HS-27A (cell line): ENCODE data around the gene PPP2R2C.

ENCODE experiments used
- DNase-seq: peaks from one replicate; pipeline ENCODE4 v3.0.0-alpha.2; 2012; ENCODE audit warnings: low read depth, missing footprints

PPP2R2C gene

DNA sequence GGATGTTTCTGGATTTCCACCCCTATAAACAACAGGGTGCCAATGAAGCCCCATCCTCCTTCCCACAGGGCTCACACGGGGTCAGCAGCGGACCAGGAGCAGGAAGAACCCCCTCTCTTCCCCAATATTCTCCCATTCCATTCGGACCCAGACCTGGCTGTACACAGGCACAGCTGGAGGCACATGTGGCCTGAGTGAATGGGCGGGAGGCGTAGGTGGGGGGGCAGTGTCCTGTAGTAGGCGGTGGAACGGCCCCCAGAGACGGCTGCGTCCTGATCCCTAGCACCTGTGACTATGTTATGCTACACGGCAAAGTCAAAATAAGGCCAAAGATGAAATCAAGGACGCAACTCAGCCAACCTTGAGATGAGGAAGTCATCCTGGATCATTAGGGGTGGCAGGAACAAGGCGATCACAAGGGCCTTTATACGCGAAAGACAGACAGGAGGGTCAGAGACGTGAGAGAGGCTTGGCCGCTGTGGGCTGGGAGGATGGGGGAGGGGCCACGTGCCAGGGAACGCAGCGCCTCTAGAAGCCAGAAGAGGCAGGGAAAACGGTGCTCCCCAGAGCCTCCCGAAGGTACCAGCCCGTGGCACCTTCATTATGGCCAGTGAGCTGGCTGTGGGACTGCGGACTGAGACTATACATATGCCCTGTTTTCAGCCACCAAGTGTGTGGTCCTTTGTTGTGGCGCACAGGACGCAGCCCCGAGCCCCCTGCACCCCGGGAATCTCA lies 127.2 kb downstream of the PPP2R2C start:
- DNase-seq: no peak

DNA sequence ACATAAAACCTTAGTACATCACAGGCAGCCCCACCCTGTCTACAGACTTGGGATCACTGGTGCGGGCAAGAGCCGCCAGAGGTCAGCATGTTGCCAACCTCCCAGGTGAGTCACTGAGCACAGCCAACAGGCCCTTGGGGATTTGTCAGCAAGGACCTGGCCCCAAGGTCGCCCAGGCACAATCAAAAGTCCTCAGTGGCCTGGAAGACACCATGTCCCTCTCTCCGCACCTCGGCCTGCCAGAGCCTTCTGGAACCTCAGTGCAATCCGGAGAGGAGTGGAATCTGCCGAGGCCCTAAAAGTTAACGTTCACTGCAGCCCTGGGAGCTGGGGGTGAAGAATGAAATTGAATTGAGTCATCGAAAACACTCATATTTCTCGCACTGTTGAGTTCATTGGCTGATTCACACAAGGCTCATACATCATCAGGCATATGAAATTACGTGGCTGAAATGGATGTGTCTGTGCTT lies 128.4 kb downstream of the PPP2R2C start:
- DNase-seq: peak; percentile 33

DNA sequence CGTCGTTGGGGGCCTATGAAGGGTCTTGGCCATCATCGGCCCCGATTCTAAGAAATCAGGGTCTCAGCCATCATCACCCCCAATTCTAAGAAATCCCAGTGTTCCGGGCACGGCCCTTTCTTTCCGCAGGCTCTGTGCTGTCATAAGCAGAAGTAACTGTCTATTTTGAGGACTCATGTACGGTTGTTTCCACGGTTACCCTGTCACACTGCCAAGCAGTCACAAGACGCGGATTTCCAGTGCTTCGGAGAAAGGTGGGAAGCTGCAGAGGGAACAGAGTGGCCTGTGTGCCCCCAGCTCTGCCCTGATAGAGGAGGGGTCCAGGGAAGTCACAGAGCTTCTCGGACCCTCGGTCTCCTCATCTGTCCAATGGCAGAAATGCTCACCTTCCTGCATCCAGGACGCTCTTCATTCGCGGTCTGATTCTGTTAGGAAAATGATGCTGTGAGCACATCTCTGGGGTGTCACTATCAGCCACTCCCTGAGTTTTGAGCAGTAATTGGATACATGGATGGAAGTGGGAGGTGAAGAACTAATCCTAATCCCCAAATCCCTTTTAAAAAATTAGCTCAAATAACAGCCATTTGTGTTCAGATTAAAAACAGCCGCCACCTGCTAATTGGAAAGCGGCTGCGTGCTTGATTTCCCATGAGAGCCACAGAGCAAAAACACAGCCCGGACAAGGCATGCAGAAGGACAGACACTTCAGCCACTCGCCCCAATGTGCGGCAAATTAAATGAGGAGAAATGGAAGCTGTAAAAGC lies 129.7 kb downstream of the PPP2R2C start:
- no peak for DNase-seq

DNA sequence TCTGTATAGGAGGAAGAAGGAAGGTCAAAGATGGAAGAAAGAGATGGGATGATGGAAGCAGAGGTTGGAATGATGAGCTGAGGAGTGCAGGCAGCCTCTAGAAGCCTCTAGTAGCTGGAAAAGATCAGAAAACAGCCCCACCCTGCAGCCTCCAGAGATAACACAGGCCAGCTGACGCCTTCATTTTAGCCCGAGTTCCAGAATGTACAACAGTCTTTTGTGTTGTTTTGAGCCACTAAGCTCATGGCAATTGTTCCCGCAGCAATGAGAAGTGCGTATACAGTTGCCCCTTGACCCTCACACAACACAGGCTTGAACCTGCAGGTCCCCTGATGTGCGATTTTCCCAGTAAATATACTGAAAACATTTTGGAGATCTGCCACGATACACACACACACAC lies 130.7 kb downstream of the PPP2R2C start:
- no peak for DNase-seq

DNA sequence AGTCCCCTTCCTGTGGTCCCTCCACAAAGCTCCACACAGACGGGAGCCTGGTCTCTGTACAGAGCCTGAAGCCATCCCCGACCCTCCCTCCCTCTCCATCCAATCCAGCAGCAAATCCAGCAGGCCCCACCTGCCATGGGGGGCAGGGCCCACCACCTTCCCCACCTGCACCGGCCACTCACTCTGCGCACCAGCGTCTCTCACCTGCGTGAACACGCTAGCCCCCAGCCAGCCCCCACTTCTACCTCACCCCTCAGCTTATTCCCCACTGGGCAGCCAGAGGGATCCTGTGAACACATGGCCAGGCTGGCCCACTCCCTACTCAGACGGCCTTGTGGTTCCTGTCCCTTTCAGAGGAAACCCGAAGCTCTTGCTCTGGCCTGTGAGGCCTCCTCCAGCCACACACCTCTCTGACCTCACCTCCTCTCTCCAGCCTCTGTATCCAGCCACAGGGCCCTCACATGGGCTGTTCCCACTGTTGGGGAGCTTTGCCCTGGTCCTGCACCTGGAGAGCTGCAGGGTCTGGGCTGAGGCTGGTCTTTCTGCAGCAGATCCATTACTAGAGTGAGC lies 131.9 kb downstream of the PPP2R2C start:
- no peak for DNase-seq

DNA sequence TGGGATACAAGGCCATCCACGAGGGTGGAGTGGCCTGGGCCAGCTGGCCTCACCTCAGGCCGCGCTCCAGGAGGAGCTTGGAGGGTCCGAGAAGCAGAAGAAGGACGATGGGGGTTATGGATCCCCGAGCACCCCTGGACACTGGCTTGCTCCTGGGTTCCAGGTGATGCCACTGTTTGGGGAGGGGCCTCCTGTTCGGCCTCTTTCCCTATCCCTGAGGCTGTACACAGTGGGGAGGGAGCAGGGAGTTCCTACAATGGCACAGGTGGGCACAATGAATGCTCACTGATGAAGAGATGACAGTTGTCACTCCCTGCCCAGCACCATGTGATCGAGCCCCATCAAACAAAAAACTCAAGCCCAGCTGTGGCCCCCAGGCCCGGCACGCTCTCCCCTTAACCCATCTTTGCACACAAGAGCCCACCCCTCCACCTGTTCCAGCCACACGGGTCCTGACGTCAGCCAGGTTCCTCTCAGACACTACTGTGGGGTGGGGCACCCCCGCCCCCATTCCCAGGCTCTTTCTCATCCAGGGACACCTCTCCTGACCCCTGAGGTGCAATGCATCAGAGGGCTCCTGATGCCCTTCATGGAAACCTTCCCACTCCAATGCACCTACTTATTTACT lies 132.5 kb downstream of the PPP2R2C start:
- no peak for DNase-seq

DNA sequence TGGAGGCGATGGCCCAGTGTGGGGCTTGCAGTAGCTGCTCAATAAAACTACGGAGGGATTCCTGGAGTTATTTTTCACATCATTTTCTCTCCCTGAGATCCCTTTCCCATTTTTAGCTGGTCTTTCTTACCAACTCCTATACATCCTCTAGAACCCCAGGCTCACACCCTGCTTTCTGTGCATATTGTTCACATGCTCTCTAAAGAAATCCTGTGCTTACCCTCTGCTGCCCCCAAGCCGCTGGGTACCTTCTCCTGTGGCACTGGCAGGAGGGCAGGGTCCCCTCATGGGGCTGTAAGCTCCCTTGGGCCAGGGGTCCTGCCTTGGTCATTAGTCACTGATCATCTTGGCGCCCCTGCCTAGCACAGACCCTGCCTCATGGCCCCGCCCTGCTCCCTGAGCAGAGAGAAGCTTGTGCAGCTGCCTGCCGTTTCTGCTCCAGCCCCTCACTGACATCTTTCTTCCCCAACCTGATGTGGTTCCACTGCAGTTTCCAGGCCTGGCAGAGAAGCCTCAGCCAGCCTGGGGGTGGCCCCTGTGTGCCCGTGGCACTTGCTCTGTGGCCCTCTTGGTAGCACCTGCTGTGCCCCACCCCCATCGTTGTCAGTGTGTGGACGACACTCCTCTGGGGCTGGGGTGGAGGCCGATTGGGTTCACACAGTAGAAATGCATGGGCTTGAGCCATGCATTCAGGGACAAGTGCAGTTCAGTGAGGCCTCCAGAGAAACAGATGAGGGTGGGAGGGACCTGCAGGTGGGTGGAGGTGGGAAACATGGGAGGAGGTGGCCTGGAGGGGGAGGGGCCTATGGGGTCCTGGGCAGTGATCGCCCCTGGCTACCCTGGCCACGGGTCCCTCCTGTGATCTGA lies 133.2 kb downstream of the PPP2R2C start:
- DNase-seq: no peak

DNA sequence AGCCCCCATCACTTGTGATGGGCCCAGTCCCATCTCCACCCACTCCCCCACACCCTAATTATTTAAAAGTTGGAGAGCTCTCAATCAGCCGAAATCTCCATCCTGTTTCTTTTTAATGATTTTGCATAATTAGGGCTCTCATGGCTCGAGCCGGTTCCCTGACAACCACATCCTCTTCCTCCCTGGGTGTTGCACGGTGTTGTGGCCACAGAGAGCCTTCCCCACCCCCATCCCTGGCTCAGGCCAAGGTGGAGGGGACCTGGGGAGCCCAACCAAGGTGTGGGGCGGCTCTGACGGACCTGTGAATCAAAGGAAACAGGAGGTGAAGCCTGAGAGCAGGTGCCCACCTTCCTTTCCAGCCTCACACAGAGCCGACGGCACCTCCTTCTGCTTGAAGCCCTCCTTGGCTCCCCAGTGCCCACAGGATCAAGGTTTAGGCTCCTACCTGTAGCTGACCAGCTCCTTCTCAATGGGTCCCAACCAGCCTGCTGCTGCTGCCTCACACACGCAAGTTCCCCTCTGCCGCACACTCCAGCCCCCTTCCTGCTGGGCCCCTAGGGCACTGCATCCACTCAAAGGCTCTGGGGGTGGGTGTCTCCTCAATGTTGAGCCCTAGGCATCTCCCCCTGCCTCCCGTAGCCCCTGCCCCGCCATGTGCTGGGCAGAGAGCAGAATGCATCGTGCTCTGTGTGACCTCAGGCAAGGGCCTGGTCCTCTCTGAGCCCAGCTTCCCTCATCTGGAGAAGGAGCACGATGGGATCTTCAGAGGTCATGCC lies 134.1 kb downstream of the PPP2R2C start:
- DNase-seq: no peak

DNA sequence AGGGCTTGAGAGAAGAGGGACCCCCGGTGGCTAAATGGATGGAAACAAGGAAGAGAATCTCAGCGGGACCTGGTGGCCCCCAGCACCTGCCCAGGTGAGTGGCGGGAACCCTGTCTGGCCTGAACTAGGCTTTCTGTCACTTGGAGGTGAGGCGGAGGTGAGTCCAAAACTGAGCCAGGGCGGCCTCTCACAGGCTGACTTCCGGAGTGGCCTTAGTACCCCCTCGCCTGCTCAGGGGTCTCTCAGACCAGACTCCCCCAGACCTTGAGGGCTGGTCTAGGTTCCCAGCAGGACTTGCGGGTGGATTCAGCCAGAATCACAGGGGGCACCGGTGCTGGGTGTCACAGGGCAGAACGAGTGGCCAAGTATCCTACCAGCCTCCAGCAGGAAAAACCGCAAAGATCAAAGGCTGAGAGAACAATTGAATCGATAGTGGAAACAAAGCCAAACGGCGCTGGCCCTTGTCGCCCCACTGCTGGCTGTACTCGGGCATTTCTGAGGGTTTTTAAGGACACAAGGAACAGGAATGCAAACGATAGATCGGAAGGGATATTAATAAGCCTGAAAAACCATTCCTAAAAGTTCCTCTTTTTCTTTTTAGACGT lies 135.0 kb downstream of the PPP2R2C start:
- DNase-seq: no peak

DNA sequence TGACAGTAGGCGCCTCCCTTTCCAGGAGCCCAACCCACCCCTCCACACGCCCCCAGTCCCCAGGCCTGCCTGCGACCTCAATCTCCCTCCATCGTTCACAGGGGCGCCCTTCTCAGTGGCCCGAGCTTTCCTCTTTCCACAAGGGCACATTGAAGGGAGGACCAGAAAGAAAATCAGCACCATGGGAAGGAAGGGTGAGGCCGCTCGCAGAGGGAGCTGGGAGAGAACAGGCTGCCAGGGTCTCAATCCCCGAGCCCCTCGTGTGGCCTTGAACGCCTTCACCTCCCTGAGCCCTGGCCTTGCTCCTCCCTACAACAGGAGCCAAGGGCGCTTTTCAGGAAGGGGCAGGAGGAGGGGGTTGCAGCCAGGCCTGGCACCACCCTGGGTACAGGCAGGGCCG lies 136.2 kb downstream of the PPP2R2C start:
- no peak for DNase-seq

DNA sequence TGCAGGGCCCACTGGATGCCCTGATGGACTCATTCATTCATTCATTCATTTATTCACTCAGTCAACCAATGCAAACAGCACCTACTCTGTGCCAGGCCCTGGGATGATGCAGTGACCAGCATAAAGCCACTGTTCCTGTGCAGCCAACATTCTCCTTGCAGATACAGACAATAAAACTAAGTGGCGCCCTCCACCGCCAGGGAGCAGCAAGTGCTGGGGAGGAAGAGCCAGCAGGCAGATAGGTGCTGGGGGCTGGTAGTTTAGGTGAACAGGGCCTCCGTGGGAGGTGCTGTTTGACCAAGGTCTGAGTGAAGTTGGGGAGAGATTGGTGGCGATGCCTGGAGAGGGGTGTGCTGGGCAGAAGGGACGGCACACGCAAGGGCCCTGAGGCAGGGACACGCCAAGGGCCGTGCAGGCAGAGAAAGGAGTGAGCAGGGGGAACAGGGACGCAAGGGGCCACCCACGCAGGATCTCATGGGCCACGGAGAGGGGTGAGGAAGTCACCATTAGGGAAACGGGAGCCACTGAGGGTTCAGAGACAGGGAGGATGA lies 137.3 kb downstream of the PPP2R2C start:
- no peak for DNase-seq

DNA sequence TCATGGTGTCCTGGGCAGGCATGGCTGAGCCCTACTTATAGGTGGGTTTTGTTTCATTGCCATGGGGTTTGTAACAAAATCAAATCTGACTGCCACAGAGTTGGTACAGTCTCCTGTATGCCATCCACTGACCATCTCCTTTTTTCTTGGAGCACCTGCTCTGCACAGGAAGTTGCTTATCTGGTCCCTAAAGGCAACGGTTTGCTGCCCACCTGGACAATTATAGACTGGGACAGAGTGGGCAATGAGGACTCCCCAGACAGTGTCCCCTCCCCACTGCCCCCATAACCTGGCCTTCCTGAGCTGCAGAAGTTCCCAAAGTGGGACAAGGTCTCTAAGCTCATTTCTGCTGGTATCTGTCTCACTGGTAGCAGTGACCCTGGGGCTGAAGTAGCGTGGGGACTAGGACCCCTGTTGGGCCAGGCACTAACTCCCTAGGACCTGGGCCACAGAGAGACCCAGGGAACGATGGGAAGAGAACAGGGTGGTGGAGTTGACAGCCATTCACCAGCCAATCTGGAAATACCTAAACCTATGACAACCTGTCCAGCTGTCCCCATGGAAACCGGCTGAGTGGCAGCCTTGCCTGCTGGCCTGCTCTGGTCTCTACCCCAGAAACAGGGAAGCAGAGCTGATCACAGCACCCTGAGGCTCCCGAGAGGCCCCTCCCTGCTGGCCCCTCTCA lies 138.1 kb downstream of the PPP2R2C start:
- no peak for DNase-seq

DNA sequence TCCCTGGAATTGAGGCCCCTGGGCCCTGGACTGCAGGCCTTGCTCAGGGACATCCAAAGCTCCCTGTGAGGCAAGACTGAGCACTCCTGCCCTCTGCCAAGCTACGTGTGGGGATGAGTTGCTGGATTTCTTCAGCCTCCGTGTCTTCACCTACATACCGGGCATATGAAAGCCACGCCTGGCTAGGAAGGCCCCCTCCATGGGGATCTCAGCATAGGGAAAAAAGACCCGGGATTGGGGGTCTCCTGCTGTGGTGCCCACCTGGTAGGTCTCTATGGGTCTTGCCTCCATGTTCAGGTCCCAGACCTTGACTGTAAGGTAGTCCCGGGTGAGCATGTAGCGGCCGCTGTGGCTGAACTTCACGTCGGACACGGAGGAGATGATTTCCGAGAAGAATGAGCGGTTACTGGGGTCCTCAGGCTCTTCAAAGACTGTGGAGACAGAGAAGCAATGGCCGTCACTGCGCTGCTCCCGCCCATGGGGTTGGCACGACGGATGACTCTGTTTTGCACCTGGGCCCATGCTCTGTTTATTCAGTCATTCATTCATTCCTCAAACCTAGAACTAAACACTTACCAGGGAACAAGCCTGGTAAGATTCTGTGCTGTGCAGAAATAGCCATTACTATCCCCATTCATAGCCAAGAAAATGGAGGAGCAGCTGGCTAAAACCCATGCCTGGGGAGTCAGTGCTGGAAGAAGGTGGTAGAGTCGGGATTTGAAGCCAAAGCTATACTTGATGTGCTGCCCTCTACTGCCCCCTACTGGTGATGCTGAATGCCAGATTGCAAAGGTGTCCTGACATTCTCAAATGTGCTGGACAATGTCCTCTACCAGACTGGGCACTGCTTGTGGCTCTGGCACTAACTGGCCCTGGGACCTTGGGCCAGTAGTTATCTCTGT lies 138.9 kb downstream of the PPP2R2C start:
- DNase-seq: no peak

DNA sequence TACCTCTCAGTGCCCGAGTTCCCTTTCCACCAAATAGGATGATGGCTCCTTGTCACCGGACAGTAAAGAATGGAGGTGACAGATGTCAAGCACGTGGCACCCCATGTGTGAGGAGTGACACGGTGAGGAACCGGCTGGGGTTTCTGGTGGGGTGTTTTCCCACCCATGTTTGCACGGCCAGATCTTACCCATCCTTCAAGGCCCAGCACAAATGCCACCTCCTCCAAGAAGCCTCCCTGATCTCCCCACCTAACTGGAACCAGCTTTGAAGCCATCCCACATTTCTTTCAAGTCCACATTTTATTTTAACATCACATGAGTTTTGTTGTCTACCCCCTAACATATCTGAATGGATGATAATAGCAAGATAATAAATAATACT lies 139.8 kb downstream of the PPP2R2C start:
- no peak for DNase-seq

DNA sequence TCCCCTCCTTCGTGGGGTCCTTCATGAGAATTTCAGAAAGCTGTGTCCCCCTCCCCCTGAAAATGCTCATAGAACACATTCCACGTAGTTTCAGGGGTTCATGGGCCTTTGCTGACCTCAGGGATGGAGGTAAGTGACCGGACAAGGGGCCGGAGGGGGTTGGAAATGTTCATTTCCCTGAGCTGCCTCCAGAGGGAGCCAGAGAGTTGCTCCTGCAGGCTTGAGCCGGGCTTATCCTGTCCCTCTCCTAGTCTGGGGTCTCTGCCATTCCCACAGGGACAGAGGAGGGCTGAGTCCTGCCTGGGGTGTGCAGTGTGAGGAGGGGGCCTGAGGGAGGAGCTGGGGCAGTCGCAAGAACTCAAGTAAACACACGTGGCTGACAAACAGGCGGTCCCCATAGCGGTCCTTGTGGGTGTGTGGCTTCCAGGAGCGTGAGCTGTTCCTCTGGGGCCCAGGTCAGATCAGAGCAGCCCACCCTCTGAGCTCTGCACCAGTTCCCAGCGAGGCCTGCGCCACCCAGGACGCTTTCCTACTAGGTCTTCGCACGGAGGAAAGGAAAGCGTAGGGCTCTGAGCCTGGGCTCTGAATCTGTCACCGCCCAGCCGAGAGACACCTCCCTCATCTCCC lies 140.3 kb downstream of the PPP2R2C start:
- DNase-seq: no peak

DNA sequence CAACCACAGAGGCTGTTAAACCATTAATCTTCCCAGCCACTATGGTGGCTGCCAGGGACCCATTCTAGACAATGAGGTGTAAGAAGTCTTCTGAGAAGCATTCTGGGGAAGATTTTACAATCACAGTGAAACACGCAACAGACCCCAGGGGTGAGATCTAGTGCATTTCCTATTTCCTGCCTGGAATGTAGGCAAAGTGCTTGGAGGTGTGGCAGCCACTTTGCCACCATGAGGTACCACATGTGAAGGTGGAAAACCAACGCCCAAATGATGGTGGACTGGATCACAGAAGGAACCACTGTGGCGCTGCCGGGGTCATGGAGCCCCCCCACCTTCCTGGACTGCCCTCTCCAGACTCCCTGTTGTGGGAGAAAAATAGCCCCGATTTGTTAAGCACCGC lies 140.9 kb downstream of the PPP2R2C start:
- DNase-seq: no peak

DNA sequence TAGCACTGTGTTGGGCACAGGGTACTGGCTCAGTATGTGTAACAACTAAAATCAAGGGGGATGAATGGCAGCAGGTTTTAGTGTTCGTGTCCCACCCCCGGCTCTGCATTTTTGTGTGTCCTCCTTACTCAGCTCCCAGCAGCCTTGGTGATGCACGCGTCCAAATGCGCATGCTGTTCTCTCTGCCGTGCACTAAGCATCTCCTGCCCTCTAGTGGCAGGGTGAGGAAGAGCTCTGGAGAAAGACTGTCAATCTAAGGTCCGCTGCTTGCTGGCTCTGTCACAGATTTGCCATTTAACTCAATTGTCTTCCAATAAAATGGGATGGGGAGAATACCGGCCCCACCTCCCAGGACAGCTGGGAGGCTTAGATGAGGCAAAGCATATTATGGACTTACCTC lies 141.4 kb downstream of the PPP2R2C start:
- DNase-seq: no peak

DNA sequence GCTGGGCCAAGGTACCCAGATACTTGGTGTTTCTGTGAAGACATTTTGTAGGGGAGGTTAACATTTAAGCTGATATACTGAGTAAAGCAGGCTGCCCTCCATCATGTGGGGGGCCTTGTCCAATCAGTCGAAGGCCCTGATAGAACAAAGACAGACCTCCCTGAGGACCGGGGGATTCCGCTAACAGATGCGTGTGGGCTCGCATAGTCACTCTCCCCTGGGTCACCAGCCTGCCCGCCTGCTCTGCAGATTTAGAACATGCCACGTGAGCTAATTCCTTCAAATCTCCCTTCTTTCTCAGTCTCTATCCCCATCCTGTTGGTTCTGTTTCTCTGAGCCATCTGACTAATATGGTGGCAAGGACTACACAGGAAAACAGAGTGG lies 142.0 kb downstream of the PPP2R2C start:
- no peak for DNase-seq
